Stimulated activated CD8-positive, alpha-beta memory T cell treated with anti-CD3 and anti-CD28 coated beads, Interleukin-12 subunit alpha, Interleukin-12 subunit beta, amount 100 ng/mL, for 24 hours (primary cell): ENCODE measurements around the gene CFAP65.
A peak's percentile ranks its signal among the peaks of the same experiment; 100 is the strongest.

Experiments
- DNase-seq: peaks from one replicate; pipeline ENCODE4 v3.0.0-alpha.2; 2020; ENCODE audit errors: extremely low read depth

CFAP65 gene

GRCh38 chr2:218992703-218993344, 48.5 kb downstream of the CFAP65 start:
- no peak for DNase-seq

- no peak for DNase-seq
These were observed 49.1 kb downstream of the CFAP65 start for GRCh38 chr2:218992196-218992595.

DNA sequence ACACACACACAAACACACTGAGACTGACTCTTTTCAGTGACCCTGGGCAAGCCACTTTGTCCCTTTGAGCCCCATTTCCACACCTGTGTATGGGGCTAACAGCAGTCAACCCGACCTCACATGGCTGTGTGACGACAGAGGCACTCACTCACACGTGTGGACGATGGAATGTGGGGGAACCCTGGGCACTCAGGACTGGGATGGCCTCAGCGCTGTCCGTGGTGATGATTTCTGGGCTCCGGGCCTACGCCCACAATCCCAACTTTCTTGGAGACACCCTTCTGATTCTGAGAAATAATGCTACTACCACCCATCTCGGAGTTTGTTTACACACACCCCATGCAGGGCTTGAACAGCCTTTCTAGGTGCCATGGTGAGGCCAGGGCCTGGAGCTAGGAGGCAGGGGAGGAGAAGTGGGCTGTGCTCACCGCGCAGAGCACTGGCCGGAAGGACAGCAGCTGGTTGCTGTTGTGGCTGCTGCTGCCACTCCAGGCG, 49.6 kb downstream of the CFAP65 start:
- no peak for DNase-seq

DNA sequence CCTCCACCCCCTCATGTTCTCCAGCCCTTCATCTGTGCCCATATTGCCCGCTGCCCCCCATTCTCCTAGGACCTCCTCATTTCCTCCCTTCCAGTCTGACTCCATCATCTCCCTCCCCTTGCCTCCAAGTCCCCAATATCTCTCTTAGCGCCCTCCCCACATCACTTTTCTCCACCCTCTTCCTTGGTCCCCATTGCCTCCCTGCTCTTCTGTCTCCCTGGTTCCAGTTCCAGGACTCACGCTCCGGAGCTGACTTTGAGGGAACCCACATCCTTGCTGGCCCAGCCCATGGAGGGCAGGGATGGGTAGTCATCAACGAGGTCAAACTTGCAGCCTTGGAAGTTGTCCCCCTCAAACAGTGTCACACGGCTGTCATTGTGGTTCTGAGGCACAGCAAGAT, 50.7 kb downstream of the CFAP65 start:
- no peak for DNase-seq

DNA sequence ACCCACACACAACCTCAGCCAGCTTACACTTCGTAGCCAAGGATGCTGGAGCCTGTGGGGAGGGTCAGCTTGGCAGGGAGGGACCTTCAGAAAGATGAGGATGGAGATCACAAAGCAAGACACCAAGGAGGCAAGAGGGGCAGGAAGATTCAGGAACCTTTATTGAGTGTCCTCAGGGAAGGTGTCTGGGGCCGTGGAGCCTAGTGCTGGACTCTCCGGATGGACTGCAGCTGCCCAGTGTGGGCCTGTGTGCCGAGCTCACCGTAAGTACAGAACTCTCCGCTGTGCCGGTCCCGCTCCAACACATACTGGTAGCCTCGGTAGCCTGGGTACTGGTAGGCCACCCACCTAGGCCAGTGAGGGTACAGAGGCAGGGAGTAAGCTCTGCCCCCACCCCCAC, 51.3 kb downstream of the CFAP65 start:
- no peak for DNase-seq

GRCh38 chr2:218988650-218989049, 52.7 kb downstream of the CFAP65 start:
- DNase-seq: no peak

- DNase-seq: no peak
These were observed 53.2 kb downstream of the CFAP65 start for GRCh38 chr2:218988164-218988563.

- no peak for DNase-seq
These were observed 55.1 kb downstream of the CFAP65 start for GRCh38 chr2:218986148-218986761.

DNA sequence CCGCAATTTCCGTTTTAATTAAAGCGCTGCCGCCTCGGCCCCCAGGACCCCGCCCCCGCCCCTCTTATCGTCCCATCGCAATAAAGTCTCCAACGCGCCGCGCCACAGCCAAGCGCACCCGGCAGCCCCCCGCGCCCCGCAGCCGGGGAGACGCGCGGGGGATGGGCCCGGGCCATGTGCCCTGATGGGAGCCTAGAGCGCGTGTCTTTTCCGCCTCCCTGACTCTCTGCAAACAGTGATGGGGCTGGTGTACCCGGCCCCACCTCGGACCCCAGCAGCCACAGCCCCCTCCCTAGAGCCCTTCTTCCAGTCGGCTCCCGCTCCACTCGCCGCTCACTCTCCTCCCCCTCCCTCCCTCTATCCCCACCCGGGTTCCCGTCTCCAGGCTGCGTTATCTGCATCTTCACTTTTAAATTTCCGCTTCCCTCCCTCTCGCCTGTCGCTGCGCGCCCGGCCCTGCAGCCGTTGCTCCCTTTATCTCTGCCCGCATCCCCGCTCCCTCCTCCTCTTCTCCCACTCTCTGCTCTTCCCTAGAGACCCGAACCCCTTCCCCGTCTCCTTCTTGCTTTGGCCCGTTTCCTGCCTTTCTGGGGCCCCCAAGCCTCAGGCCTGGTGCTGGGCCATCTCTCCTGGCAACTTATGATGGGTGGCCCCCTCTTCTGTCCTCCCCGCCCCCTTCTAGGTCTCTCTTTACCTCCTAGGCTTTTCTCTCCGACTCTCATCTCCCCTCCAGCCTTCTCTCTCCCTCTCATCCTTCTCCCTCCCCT, 55.8 kb downstream of the CFAP65 start:
- no peak for DNase-seq

- no peak for DNase-seq
These were observed 56.3 kb downstream of the CFAP65 start, which contains the start of gene FEV for GRCh38 chr2:218985021-218985324. FEV (minus strand) TSS chr2:218985184; CDS start chr2:218985075, 109 bp downstream.

GRCh38 chr2:218984239-218985020, 56.9 kb downstream of the CFAP65 start:
- DNase-seq: no peak

DNA sequence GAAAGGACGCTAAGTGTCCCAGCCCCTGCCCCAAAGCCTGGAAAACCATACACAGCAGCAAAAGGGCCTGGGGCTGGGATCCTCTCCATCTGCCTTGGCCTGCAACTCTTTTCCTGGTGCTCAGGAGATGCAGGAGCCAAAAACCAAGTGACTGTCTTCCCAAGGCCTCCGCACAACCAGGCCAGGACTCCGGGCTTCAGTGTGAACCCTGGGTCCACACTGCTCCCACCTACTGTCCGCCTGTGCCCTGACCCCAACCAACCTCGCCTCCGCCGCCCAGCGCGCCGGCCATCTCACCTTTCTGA, 57.4 kb downstream of the CFAP65 start:
- no peak for DNase-seq

- DNase-seq: no peak
These were observed 57.9 kb downstream of the CFAP65 start for GRCh38 chr2:218983263-218983933.

DNA sequence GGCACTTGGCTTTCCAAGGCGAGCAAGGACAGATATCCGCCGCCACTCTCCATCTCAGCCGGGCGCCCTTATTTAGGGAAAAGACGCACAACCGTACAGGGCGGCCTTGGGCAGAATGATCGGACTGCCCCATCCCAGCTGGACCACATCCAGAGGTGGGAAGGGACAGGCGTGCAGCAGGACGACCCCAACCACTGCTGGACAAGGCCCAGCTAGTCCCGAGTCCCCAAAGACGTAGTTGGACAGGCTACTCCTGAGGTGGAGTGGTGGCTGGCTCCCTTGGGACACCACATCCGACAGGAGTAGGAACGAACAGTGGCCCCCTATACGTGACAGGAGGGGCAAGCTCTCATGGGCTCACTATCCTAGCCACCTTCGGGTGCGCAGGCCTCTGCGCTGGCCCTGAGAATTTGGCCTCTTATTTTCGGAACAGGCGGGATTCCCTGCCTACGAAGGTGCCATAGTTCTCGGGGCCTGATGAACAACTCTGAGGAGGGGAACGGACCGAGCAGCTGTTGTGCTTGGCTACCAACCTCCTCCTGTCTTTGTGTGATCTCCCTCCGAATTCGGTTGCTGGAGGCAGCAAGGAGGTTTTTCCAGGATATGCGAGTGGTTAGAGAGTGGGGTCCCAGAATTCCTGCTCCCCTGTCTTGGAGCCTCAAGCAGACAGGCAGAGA, 58.6 kb downstream of the CFAP65 start:
- no peak for DNase-seq

DNA sequence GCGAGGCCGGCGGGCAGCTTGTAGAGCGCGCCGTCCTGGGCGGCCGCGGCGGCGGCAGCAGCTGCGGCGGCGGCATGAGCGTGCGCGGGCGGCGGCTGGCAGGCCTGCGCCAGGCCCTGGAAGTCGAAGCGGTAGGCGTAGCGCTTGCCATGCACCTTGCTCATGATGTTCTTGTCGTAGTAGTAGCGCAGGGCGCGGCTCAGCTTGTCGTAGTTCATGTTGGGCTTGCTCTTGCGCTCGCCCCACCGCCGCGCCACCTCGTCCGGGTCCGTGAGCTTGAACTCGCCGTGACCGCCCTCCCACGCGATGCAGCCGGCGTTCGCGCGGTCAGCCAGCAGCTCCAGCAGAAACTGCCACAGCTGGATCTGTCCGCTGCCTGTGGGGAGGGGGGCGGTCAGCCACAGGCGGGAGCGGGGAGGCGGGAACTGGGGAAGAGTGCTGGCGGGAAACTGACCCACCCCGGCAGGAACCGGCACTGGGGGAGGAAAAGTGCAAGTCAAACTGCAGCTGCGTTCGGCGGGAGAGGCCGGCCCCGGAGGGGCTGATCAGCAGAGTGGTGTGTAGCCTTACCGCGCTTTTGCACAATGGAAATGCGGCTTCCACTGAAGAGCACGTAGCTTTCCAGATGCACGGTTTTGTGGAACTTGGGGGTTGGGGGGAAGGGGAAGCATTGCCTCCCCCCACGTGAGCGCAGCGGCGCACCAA, 59.3 kb downstream of the CFAP65 start:
- no peak for DNase-seq

- DNase-seq: no peak
These were observed 59.9 kb downstream of the CFAP65 start for GRCh38 chr2:218981390-218981880.

- no peak for DNase-seq
These were observed 60.5 kb downstream of the CFAP65 start for GRCh38 chr2:218980735-218981389.

- peak; percentile 67 for DNase-seq
These were observed 61.2 kb downstream of the CFAP65 start for GRCh38 chr2:218979846-218980734.
